Omental fat pad (tissue), 4 donors: ENCODE results near the gene TRMT2A. TPM values are rescaled to one million over a fixed set of nuclear protein-coding genes. Genes with fewer than 3 reads are reported as not detected.

Experiments used
- ATAC-seq: fragments of 150-250 bp; one replicate; pipeline ENCODE4 v1.9.1; 2016; ENCODE audit warnings: mild to moderate bottlenecking, moderate library complexity; ENCODE audit not compliant: low FRiP score
- DNase-seq: peaks from one replicate; pipeline ENCODE4 v3.0.0-alpha.2; 2019; ENCODE audit warnings: low spot score
- CTCF ChIP-seq, 3 donors: fragments of 450-650 bp; IDR thresholded peaks; one replicate each; pipeline ENCODE4 v1.5.1; 2016 to 2017; ENCODE audit warnings: antibody characterized with exemption in 3 of 3, mild to moderate bottlenecking in 3 of 3, moderate library complexity in 2 of 3
- total RNA-seq, 4 donors: library from RNA; depleted of rRNA; stranded (reverse); fragments of >200 nt; gene quantifications; one replicate each; pipeline ENCODE4 v1.1.0, GENCODE V29; 2016

Gene TRMT2A
- total RNA-seq, 4 donors from 2014 or later: 32.4 to 58.5 (median 49.0) TPM

GRCh38 chr22:20130319-20130718, 13.3 kb upstream of the TRMT2A start:
- ATAC-seq (no peak), DNase-seq (no peak)
- TF ChIP-seq CTCF (IDR thresholded peaks at IDR 0.05): no peak

GRCh38 chr22:20129747-20130014, 12.7 kb upstream of the TRMT2A start:
- DNase-seq: no peak
- no peak for TF ChIP-seq CTCF (IDR thresholded peaks at IDR 0.05)
- no peak for ATAC-seq

- ATAC-seq (no peak), DNase-seq (no peak)
- TF ChIP-seq CTCF (IDR thresholded peaks at IDR 0.05): no peak
Observed at GRCh38 chr22:20128902-20129746, 12.1 kb upstream of the TRMT2A start.

GRCh38 chr22:20128619-20128901, 11.5 kb upstream of the TRMT2A start:
- no peak for ATAC-seq
- no peak for TF ChIP-seq CTCF (IDR thresholded peaks at IDR 0.05)
- DNase-seq: no peak

- no peak for TF ChIP-seq CTCF (IDR thresholded peaks at IDR 0.05)
- no peak for ATAC-seq
- DNase-seq: no peak
Observed at GRCh38 chr22:20127869-20128618, 11.0 kb upstream of the TRMT2A start.

- no peak for DNase-seq
- ATAC-seq: no peak
- TF ChIP-seq CTCF (IDR thresholded peaks at IDR 0.05): no peak
Observed at GRCh38 chr22:20127318-20127868, 10.4 kb upstream of the TRMT2A start.
